ENCODE measurements around the gene ARHGAP6. TPM values are rescaled to one million over a fixed set of nuclear protein-coding genes. Genes with fewer than 3 reads are reported as not detected.
A peak's percentile ranks its signal among the peaks of the same experiment; 100 is the strongest.

Gene ARHGAP6
- total RNA-seq, 1 donor from 2014 or later: 33.6 TPM

DNA sequence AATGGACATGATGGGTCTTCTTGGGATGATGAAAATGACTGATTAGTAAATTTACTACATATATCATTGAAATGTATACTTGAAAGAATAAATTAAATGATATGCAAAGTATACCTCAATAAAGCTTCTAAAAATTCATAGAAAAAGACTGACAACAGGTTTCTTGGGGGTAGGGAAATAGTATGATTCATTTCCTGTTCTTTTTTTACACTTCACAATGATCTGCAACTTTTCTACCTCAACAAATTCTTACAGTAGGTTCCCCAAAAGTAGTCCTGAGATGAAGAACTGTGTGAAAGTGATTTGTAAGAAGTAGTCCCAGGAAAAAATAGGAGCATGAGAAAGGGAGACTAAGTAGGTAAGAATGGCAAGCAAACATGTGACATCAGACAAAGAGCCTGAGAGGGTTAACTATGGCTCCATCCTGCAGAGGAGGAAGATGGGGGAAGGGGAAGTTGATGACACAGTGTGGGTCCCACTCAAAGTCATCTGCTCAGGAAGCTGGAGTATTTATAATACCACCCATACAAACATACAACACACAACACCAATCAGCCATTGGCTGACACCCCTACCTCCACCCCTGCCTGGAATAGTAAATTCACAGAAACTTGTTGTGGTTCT lies 73.9 kb downstream of the ARHGAP6 start:
- H3K4me1 ChIP-seq: no peaks in the 10 kb centered on the region
- no peak for DNase-seq (ENCODE audit: low spot score in 2 of 2)
- H3K27ac ChIP-seq: no peak overlapping the region
- no peaks in the 10 kb centered on the region for H3K36me3 ChIP-seq
- H3K9me3 ChIP-seq: no peaks in the 10 kb centered on the region
- H3K4me3 ChIP-seq: no peak overlapping the region
- no peaks in the 10 kb centered on the region for H3K27me3 ChIP-seq
- TF ChIP-seq CTCF (IDR thresholded peaks at IDR 0.05): no peak
- intact Hi-C loops (cut with DNase I): no loop called here

DNA sequence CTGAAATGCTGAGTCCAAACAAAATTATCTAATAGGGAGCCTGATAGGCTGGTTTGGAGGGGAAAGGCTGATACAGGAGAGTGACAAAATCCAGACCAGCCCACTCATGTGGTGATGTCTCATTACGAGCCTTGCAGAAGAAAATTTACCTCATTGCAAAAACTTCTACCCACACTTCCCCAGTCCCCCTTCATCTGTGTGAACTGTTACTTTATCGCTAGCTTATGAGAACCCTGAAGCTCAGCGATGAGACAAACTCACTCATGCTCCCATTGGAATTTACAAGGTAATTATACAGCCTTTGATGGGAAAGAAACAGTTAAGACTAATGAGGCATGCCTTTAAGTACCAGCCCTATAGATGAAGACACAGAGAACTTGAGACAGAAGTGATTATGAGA lies 76.1 kb downstream of the ARHGAP6 start:
- Histone ChIP-seq H3K27ac (no peak overlapping the region), H3K27me3 (no peaks in the 10 kb centered on the region), H3K4me3 (peak overlapping the region in 1 of 2 donors; percentile 5)

DNA sequence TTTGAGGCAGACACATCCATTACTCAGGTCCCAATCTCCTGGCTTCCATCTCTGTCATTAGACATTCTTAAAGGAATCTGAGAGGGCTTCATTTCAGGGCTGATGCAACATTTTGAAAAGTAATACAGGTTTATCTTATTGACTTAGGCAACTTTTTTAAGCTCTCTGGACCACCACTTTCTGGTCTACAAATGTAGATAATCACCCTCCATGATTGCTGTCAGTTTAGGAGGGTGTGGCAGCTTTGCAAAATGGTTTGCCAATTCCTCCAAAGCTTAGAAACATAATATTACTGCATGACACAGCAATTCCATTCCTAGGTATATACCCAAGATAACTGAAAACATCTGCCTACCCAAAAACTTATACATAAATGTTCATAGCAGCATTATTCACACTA lies 77.6 kb downstream of the ARHGAP6 start:
- TF ChIP-seq CTCF (IDR thresholded peaks at IDR 0.05): no peak
- intact Hi-C loops (cut with DNase I): no loop called here
- Histone ChIP-seq H3K27me3 (no peaks in the 10 kb centered on the region), H3K27ac (no peak overlapping the region), H3K9me3 (no peaks in the 10 kb centered on the region), H3K36me3 (no peaks in the 10 kb centered on the region), H3K4me1 (no peaks in the 10 kb centered on the region), H3K4me3 (no peak overlapping the region)
- DNase-seq (ENCODE audit: low spot score in 2 of 2): no peak

More for the DNA sequence above, 76.1 kb downstream of the ARHGAP6 start:
- no peaks in the 10 kb centered on the region for H3K36me3 ChIP-seq
- H3K4me1 ChIP-seq: no peaks in the 10 kb centered on the region
- no peaks in the 10 kb centered on the region for H3K9me3 ChIP-seq
- no peak for TF ChIP-seq CTCF (IDR thresholded peaks at IDR 0.05)
- no peak for DNase-seq (ENCODE audit: low spot score in 2 of 2)
- intact Hi-C loops (cut with DNase I): no loop called here

- intact Hi-C loops (cut with DNase I): no loop called here
- no peaks in the 10 kb centered on the region for H3K27me3 ChIP-seq
- TF ChIP-seq CTCF (IDR thresholded peaks at IDR 0.05): no peak
- no peaks in the 10 kb centered on the region for H3K9me3 ChIP-seq
- DNase-seq (ENCODE audit: low spot score in 2 of 2): no peak
- no peaks in the 10 kb centered on the region for H3K4me1 ChIP-seq
- H3K36me3 ChIP-seq: no peaks in the 10 kb centered on the region
- no peak overlapping the region for H3K4me3 ChIP-seq
- H3K27ac ChIP-seq: no peak overlapping the region
Measured at GRCh38 chrX:11585174-11585573, 80.5 kb downstream of the ARHGAP6 start.

DNA sequence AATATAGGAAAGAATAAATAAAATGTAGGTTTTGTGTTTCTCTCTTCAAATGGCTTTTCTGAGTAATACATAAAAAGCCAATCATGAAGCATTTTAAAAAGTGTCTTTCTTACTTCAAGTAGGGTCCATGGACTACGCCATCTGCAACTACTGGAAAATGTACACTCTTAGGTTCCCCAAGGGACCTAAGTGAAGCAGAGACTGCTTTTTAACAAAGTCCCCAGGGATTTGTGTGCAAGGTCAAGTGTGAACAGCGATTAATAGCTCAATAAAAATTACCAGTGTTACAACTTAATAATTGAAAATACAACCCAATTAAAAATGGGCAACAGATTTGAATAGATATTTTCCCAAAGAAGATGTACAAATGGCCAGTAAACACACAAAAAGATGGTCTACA lies 84.9 kb downstream of the ARHGAP6 start:
- no peak overlapping the region for H3K27ac ChIP-seq
- intact Hi-C loops (cut with DNase I): no loop called here
- no peaks in the 10 kb centered on the region for H3K9me3 ChIP-seq
- H3K27me3 ChIP-seq: no peaks in the 10 kb centered on the region
- no peak for DNase-seq (ENCODE audit: low spot score in 2 of 2)
- no peak for TF ChIP-seq CTCF (IDR thresholded peaks at IDR 0.05)
- H3K36me3 ChIP-seq: no peaks in the 10 kb centered on the region
- H3K4me1 ChIP-seq: no peaks in the 10 kb centered on the region
- H3K4me3 ChIP-seq: no peak overlapping the region

All from ascending aorta (tissue), 2 donors.